Retinal pigment epithelial cell (primary cell): ENCODE results near the gene RIN1.

Experiments used
- DNase-seq: peaks from one replicate; pipeline ENCODE4 v3.0.0-alpha.2; 2010; ENCODE audit warnings: low read depth
- H3K4me3 ChIP-seq: 2 replicates; pipeline ENCODE4 v1.5.1; 2011; ENCODE audit warnings: mild to moderate bottlenecking, low read length, control low read depth, moderate library complexity
- CTCF ChIP-seq: conservative IDR thresholded peaks from 2 replicates; pipeline ENCODE4 v1.5.1; 2011; ENCODE audit warnings: low read depth, low read length, control low read depth, inconsistent platforms

The RIN1 gene

GRCh38 chr11:66309475-66309874 lies 26.8 kb downstream of the RIN1 start:
- H3K4me3 ChIP-seq = no peak overlapping the region
- no peak for TF ChIP-seq CTCF
- DNase-seq = no peak

GRCh38 chr11:66302656-66303055 lies 33.6 kb downstream of the RIN1 start:
- no peak overlapping the region for H3K4me3 ChIP-seq
- no peak for TF ChIP-seq CTCF
- no peak for DNase-seq

- no peak for DNase-seq
Measured at GRCh38 chr11:66299186-66299585, 37.0 kb downstream of the RIN1 start.

GRCh38 chr11:66297610-66298009 lies 38.6 kb downstream of the RIN1 start:
- no peak overlapping the region for H3K4me3 ChIP-seq
- no peak for TF ChIP-seq CTCF
- DNase-seq = no peak

More at GRCh38 chr11:66299186-66299585, 37.0 kb downstream of the RIN1 start:
- no peak overlapping the region for H3K4me3 ChIP-seq
- no peak for TF ChIP-seq CTCF

- no peak for TF ChIP-seq CTCF
- DNase-seq = no peak
- no peak overlapping the region for H3K4me3 ChIP-seq
Measured at GRCh38 chr11:66294626-66295620, 41.3 kb downstream of the RIN1 start.

- TF ChIP-seq CTCF = no peak
- H3K4me3 ChIP-seq = peak overlapping the region; percentile 87
- DNase-seq = no peak
Measured at GRCh38 chr11:66293777-66294625, 42.2 kb downstream of the RIN1 start.
